Vagina (tissue), 2 donors: Measurements from ENCODE around the gene CCDC183. TPM values are rescaled to one million over a fixed set of nuclear protein-coding genes. Genes with fewer than 3 reads are reported as not detected.

Experiments
- DNase-seq, 2 donors: peaks; one replicate each; pipeline ENCODE4 v3.0.0-alpha.2; 2017; ENCODE audit errors: extremely low spot score in 2 of 2
- H3K27ac ChIP-seq: fragments of 200-600 bp; sonication (generic); one replicate; pipeline ENCODE4 v1.5.1; 2019
- H3K27me3 ChIP-seq: fragments of 200-600 bp; sonication (generic); one replicate; pipeline ENCODE4 v1.5.1; 2019
- H3K36me3 ChIP-seq, 2 donors: fragments of 200-600 bp; sonication (generic); one replicate each; pipeline ENCODE4 v1.5.1; 2017 to 2019
- H3K4me1 ChIP-seq: fragments of 200-600 bp; sonication (generic); one replicate; pipeline ENCODE4 v1.5.1; 2019
- H3K4me3 ChIP-seq, 2 donors: fragments of 200-600 bp; sonication (generic); 1 replicate in 1 of 2; 2 replicates in 1 of 2; pipeline ENCODE4 v1.5.1; 2016 to 2019
- H3K9me3 ChIP-seq: fragments of 200-600 bp; sonication (generic); one replicate; pipeline ENCODE4 v1.5.1; 2019
- POLR2A ChIP-seq, 2 donors: fragments of 450-650 bp; IDR thresholded peaks; one replicate each; pipeline ENCODE4 v1.6.1; 2017; ENCODE audit warnings: antibody characterized with exemption in 2 of 2, mild to moderate bottlenecking in 2 of 2, moderate library complexity in 2 of 2
- POLR2AphosphoS5 ChIP-seq, 2 donors: sonication (generic); formaldehyde crosslinking; IDR thresholded peaks; one replicate each; pipeline ENCODE4 v1.9.0; 2017; ENCODE audit warnings: antibody characterized with exemption in 2 of 2, mild to moderate bottlenecking in 2 of 2, low read depth in 1 of 2; ENCODE audit not compliant: insufficient read depth in 1 of 2
- intact Hi-C: fragments of 100-400 bp; cut with DNase I; formaldehyde crosslinking; loops from one replicate; pipeline ENCODE4 v1.15.1; 2023
- total RNA-seq: library from RNA; depleted of rRNA; stranded (reverse); fragments of >200 nt; gene quantifications from one replicate; pipeline ENCODE4 v1.2.3, GENCODE V29; 2016
- TF ChIP-seq, protein P1 (sequence below), 3 experiments: fragments of 450-650 bp in 2 of 3; fragments of 200-600 bp in 1 of 3; sonication (generic) in 1 of 3; IDR thresholded peaks; one replicate each; pipeline ENCODE4 v1.5.1; 2017 to 2019; ENCODE audit warnings: antibody characterized with exemption in 3 of 3, mild to moderate bottlenecking in 2 of 3, moderate library complexity in 2 of 3

Gene CCDC183
- total RNA-seq, 1 donor from 2014 or later: not detected

DNA sequence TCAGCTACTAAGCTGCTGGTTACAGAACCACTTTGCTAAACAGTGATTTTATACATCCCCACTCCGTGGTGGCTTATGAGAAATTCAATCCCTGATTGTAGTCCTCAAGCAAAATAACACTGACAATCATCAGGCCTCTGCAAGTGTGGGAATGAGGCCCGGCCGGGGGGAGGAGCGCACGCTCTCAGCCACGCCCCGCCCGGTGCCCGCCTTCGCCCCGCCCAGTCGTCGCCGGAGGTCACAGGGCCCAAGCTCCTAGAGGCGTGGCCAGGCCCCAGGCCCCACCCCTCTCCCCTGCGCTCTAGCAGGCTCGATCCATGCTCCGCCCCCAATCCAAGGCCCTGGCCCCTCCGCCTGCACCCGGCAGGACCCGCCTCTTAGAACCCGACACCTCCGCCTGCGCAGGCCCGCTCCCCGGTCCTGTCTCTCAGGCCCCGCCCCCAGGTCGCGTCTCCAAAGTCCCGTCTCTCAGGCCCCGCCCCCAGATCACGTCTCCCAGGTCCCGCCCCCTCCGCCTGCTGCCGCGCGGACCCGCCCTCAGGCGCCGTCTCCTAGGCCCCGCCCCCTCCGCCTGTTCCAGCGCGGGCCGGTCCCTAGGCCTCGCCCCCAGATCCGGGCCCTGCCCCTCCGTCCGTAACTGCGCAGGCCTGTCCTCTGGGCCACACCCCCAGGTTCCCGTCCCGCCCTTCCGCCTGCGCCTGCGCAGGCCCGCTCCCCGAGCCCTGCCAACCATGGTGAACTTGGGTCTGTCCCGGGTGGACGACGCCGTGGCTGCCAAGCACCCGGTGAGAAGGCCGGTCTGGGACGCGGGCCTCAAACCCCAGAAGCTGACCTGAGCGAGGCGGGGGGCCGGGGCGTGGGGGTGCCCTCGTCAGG, 5.3 kb upstream of the CCDC183 start, which contains the start of gene TMEM141:
TMEM141 (plus strand) TSS at position 705 of the 876 bp plus-strand sequence; CDS start at position 732, 27 bp downstream.
- Histone ChIP-seq H3K36me3 (no peaks in the 10 kb centered on the region), H3K27me3 (no peaks in the 10 kb centered on the region), H3K27ac (peak within 1 kb of the TSS; percentile 97), H3K4me3 (peak within 1 kb of the TSS; percentile 78 to 79), H3K4me1 (peaks cover 26% of the 10 kb centered on the region), H3K9me3 (no peaks in the 10 kb centered on the region)
- TF ChIP-seq, protein P1, sequence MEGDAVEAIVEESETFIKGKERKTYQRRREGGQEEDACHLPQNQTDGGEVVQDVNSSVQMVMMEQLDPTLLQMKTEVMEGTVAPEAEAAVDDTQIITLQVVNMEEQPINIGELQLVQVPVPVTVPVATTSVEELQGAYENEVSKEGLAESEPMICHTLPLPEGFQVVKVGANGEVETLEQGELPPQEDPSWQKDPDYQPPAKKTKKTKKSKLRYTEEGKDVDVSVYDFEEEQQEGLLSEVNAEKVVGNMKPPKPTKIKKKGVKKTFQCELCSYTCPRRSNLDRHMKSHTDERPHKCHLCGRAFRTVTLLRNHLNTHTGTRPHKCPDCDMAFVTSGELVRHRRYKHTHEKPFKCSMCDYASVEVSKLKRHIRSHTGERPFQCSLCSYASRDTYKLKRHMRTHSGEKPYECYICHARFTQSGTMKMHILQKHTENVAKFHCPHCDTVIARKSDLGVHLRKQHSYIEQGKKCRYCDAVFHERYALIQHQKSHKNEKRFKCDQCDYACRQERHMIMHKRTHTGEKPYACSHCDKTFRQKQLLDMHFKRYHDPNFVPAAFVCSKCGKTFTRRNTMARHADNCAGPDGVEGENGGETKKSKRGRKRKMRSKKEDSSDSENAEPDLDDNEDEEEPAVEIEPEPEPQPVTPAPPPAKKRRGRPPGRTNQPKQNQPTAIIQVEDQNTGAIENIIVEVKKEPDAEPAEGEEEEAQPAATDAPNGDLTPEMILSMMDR (IDR thresholded peaks at IDR 0.05): no peak
- TF ChIP-seq POLR2AphosphoS5 (IDR thresholded peaks at IDR 0.05; ENCODE audit: insufficient read depth in 1 of 2, low read depth in 1 of 2) (peak; percentile 73 to 93), POLR2A (IDR thresholded peaks at IDR 0.05) (peak in 1 of 2 donors; percentile 79)
- intact Hi-C loops: loop anchor here (2.0 kb wide), 2 partner anchors 94 to 238 kb away; partner anchors contain the start of gene ABCA2
- DNase-seq: peak; percentile 100

DNA sequence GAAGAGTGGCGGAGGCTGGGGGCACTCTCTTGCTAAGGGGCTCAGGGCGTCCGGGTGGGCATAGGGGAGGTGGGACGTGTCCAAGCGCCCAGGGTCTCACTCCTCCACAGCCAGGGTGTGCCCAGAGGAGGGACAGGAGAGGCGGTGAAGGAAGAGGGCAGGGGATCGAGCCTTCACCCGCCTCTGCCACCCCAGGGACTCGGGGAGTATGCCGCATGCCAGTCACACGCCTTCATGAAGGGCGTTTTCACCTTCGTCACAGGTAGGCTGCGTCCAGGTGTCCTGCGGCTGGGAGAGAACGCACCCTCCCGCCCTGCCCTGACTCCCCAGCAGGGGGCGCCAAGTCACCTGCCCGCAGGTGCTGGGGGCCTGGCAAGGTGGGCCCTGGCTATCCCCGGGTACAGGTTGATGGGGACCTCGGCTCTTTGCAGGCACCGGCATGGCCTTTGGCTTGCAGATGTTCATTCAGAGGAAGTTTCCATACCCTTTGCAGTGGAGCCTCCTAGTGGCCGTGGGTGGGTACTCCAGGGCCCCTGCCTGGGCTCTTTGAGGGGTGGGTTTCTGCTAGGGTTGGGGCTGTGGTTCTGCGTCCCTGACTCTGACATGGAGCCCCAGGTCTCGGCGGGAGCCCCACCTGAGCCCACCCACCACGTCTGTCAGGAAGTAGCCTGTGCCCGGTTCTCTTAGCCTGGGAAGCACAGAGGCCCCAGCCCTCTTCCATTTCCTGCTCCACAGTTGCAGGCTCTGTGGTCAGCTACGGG, 4.4 kb upstream of the CCDC183 start:
- TF ChIP-seq POLR2AphosphoS5 (IDR thresholded peaks at IDR 0.05; ENCODE audit: insufficient read depth in 1 of 2, low read depth in 1 of 2) (peak in 1 of 2 donors; percentile 51), POLR2A (IDR thresholded peaks at IDR 0.05) (no peak)
- TF ChIP-seq, protein P1 (IDR thresholded peaks at IDR 0.05): peak; percentile 59 to 72 (median 70)
- peaks cover 26% of the 10 kb centered on the region for H3K4me1 ChIP-seq
- H3K27me3 ChIP-seq: no peaks in the 10 kb centered on the region
- intact Hi-C loops: loop anchor here (2.0 kb wide), 2 partner anchors 93 to 237 kb away; partner anchors contain the start of gene ABCA2
- DNase-seq: no peak
- H3K36me3 ChIP-seq: no peaks in the 10 kb centered on the region
- H3K4me3 ChIP-seq: peak overlapping the region; percentile 78 to 79
- H3K27ac ChIP-seq: peak overlapping the region; percentile 97
- H3K9me3 ChIP-seq: no peaks in the 10 kb centered on the region

DNA sequence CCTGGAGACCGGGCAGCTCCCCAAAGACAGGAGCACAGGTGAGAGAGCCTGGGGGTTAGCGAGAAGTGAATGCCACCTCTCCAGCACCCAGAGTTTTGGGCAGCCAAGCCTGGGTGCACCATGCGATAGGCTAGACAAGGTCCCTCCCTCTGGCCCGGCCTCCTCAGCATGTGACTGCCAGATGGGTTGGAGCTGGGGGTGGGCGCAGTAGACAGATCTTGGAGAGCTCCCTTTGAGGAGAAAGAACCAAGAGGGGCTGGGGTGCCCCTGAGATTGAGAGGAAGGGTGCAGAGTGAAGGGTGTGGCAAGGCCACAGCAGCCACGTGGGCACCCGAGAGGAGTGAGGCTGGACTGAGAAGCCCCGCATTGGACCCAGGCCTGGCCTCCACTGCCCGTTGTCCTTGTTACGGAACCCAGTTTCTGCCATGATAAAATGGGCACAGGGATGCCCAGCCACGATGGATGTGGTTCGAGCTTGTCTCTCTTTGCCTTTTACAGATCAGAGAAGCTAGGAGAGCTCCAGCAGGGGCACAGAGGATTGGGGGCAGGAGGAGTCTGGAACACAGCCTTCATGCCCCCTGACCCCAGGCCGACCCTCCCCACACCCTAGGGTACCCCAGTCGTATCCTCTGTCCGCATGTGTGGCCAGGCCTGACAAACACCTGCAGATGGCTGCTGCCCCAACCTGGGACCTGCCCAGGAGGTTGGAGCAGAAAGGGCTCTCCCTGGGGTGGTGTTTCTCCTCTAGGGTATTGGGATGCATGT, 3.6 kb upstream of the CCDC183 start:
- Histone ChIP-seq H3K27ac (peak overlapping the region; percentile 97), H3K36me3 (no peaks in the 10 kb centered on the region), H3K4me1 (peaks cover 26% of the 10 kb centered on the region), H3K4me3 (peak overlapping the region; percentile 78 to 79), H3K9me3 (no peaks in the 10 kb centered on the region), H3K27me3 (no peaks in the 10 kb centered on the region)
- TF ChIP-seq, protein P1 (IDR thresholded peaks at IDR 0.05): no peak
- TF ChIP-seq POLR2AphosphoS5 (IDR thresholded peaks at IDR 0.05; ENCODE audit: insufficient read depth in 1 of 2, low read depth in 1 of 2): no peak
- TF ChIP-seq POLR2A (IDR thresholded peaks at IDR 0.05): no peak
- intact Hi-C loops: no loop called here
- DNase-seq: no peak

DNA sequence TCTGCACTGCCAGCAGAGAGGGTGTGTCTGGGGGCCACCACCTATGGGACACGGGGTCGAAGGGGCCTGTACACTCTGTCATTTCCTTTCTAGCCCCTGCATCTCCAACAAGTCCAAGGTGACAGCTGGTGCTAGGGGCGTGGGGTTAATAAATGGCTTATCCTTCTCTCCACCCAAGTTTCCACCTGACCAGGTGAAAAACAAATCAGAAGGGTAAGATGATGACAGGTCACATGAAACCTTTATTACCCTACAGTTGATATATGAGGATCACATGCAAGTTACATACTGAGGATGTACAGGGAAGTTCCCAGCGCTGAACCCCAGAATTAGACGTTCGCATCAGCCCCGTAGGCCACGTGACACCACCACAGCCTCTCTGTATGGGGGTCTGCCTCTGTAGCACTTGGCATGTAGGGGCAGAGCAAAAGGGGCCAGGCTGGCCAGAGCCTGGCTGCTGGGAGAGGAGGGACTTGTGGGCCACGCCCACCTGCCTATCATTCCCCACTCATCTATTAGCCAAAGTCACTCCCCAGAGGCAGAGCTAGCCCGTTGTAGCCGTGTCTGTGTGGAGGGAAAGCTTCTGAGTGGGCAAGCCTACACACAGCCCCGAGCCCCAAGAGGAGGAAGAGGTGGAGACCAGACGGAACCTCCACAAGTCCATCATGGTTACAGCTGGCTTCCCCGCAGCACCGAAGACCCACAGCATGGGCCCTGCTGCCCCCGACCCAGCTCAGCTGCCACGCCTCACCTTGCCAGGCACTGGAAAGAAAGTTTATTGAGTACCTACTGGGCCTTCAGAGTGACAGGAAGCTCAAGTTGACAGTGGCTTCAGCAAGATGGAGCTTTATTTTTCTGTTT, 2.8 kb upstream of the CCDC183 start:
- TF ChIP-seq, protein P1 (IDR thresholded peaks at IDR 0.05): no peak
- TF ChIP-seq POLR2AphosphoS5 (IDR thresholded peaks at IDR 0.05; ENCODE audit: insufficient read depth in 1 of 2, low read depth in 1 of 2): no peak
- TF ChIP-seq POLR2A (IDR thresholded peaks at IDR 0.05): no peak
- intact Hi-C loops: no loop called here
- Histone ChIP-seq H3K9me3 (no peaks in the 10 kb centered on the region), H3K27me3 (no peaks in the 10 kb centered on the region), H3K4me3 (no peak overlapping the region), H3K36me3 (no peaks in the 10 kb centered on the region), H3K4me1 (peaks cover 26% of the 10 kb centered on the region), H3K27ac (no peak overlapping the region)
- DNase-seq: no peak
